ENCODE measurements around the gene HYLS1. TPM values are rescaled to one million over a fixed set of nuclear protein-coding genes. Genes with fewer than 3 reads are reported as not detected.
"Not testable (repeated sequence)": the region's sequence is repeated elsewhere in the genome, so short reads cannot be mapped to it uniquely, and the experiment has no call there.

Gene HYLS1, protein sequence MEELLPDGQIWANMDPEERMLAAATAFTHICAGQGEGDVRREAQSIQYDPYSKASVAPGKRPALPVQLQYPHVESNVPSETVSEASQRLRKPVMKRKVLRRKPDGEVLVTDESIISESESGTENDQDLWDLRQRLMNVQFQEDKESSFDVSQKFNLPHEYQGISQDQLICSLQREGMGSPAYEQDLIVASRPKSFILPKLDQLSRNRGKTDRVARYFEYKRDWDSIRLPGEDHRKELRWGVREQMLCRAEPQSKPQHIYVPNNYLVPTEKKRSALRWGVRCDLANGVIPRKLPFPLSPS
- 10 to 100 TPM in 1 of 2 donors, 1 to 10 TPM in 1; 8.1 to 10.9 TPM for total RNA-seq
- polyA plus RNA-seq (ENCODE audit: insufficient read length in 2 of 2): 10 to 100 TPM; 10.1 to 12.3 TPM
- long read RNA-seq, donor 1, transcript HYLS1-202 (3 exons, 2,061 nt): major isoform, 8 of 21 reads
- long read RNA-seq, donor 1, partial matches to known transcripts: 13 of 21 reads
- long read RNA-seq, donor 1, other reads (novel, unspliced or antisense): 0 of 21 reads
- long read RNA-seq, donor 2, partial matches to known transcripts: 0 of 3 reads
- long read RNA-seq, donor 2, other reads (novel, unspliced or antisense): 0 of 3 reads
- long read RNA-seq, donor 3, transcript HYLS1-202 (3 exons, 2,061 nt): major isoform, 7 of 7 reads
- long read RNA-seq, donor 3, partial matches to known transcripts: 0 of 7 reads
- long read RNA-seq, donor 3, other reads (novel, unspliced or antisense): 0 of 7 reads
- long read RNA-seq, donor 4, partial matches to known transcripts: 6 of 16 reads
- long read RNA-seq, donor 4, other reads (novel, unspliced or antisense): 6 of 16 reads

DNA sequence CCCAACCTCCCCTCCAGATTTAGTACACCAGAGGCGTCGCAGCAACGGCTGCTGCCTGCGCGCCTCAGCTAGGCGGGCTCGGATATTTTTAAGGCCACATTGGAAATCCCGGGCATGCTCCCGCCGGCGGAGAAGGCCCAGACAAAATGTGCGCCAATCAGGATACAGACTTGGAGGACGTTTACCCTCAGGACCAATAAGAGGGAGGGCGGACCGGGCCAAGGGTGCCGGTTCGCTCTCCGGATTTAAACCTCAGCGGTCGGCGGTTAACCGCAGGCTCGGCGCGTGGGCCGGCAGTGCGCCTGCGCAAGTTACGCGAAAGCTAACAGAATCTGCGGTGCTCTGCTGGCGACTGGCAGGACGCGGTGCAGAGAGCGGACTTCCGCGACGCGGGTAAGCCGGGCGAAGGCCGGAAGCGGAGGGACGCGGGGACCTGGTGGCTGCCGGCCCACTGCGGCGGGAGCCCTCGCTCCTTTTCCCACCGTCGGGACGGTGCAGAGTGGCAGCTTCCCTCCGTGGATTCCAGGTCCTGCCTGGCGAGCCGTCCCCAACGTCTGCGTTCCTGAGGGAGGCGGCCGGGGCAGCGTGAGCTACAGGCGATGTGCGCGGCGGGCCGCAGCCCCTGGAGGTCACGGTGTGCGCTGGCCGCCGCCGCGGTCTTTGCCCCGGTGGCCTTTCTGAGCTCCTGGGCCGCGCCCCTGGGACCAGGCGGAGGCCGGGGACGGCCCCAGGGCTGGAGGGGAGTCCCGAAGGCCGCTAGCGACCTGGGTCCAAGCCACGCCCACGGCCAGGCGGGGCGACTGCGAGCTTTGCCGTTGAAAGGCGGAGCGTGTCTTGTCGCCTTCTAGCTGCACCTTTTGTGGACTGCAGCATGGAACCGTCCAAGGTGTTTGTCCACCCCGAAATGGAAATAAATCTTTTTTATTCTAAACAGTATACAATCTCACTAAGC, at the start of gene HYLS1:
HYLS1 (plus strand) TSS at position 296 of the 952 bp plus-strand sequence. CDS start 11,701 bp downstream, outside the sequence.
- Histone ChIP-seq H3K27me3 (ENCODE audit: control insufficient read depth, insufficient read depth, low read length) (no peaks in the 10 kb centered on the region), H3K36me3 (ENCODE audit: control insufficient read depth, insufficient read depth, low read length) (no peaks in the 10 kb centered on the region), H3K4me3 (ENCODE audit: low read depth, low read length) (peak within 1 kb of the TSS; percentile 85), H3K27ac (ENCODE audit: low read depth, low read length) (peak within 1 kb of the TSS; percentile 92), H3K4me1 (ENCODE audit: control insufficient read depth, insufficient read depth, low read length) (peaks cover 13% of the 10 kb centered on the region), H3K9me3 (ENCODE audit: control insufficient read depth, insufficient read depth, low read length) (no peaks in the 10 kb centered on the region)
- peak; percentile 78 to 98 (median 90) for DNase-seq (ENCODE audit: low read depth in 4 of 6, low spot score in 6 of 6)
- WGBS (ENCODE audit: insufficient coverage): under 1% methylated on average over 89 of the region's 91 CpGs

DNA sequence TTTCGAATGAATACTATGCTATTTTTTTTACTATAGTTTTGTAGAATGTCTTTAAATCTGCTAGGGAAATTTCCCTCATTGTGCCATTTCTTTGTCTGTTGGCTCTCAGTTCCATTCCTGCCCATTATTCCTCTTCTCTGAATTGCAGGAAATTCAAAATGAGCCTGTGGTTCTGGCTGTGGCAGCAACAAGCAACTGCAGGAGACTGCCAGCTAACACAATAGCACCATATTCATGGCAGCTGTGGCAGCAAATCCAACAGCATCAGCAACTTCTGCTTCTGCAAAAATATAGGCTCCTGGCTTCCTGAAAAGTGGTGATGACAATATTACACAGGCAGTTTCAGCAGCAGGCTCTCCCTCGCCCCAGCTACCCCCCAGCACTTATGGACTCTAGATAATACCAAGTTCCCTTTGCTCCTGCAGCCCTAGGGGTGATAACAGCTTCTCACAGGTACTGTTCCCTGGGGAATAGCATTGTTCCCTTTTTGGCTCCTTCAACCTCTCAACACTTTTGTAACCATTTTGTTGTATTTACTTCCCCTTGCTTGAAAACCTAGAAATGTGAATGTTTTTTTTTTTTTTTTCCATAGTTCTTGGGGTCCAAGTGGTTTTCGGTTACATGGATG, 45.0 kb upstream of the HYLS1 start:
- Histone ChIP-seq H3K9me3 (ENCODE audit: control insufficient read depth, insufficient read depth, low read length) (peaks cover 9% of the 10 kb centered on the region), H3K27me3 (ENCODE audit: control insufficient read depth, insufficient read depth, low read length) (no peaks in the 10 kb centered on the region), H3K4me1 (ENCODE audit: control insufficient read depth, insufficient read depth, low read length) (no peaks in the 10 kb centered on the region), H3K4me3 (ENCODE audit: low read depth, low read length) (no peak overlapping the region), H3K27ac (ENCODE audit: low read depth, low read length) (no peak overlapping the region), H3K36me3 (ENCODE audit: control insufficient read depth, insufficient read depth, low read length) (no peaks in the 10 kb centered on the region)
- peak in 3 of 6 donors; percentile 9 to 58 (median 48) for DNase-seq (ENCODE audit: low read depth in 4 of 6, low spot score in 6 of 6)
- 61% methylated on average over 2 of the region's 3 CpGs for WGBS (ENCODE audit: insufficient coverage)

DNA sequence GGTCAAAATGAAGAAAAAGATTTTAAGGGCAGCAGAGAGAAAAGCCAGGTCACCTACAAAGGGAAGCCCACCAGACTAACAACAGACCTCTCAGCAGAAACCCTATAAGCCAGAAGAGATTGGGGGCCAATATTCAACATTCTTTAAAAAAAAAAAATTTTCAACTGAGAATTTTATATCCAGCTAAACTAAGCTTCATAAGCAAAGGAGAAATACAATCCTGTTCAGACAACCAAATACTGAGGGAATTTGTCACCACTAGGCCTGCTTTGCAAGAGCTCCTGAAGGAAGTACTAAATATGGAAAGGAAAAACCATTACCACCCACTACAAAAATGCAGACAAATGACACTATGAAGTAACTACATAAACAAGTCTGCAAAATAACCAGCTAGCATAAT, 41.3 kb upstream of the HYLS1 start:
- Histone ChIP-seq H3K27me3 (ENCODE audit: control insufficient read depth, insufficient read depth, low read length) (no peaks in the 10 kb centered on the region), H3K4me1 (ENCODE audit: control insufficient read depth, insufficient read depth, low read length) (no peaks in the 10 kb centered on the region), H3K9me3 (ENCODE audit: control insufficient read depth, insufficient read depth, low read length) (peaks cover 9% of the 10 kb centered on the region), H3K36me3 (ENCODE audit: control insufficient read depth, insufficient read depth, low read length) (no peaks in the 10 kb centered on the region), H3K4me3 (ENCODE audit: low read depth, low read length) (no peak overlapping the region), H3K27ac (ENCODE audit: low read depth, low read length) (no peak overlapping the region)
- DNase-seq (ENCODE audit: low read depth in 4 of 6, low spot score in 6 of 6): no peak

DNA sequence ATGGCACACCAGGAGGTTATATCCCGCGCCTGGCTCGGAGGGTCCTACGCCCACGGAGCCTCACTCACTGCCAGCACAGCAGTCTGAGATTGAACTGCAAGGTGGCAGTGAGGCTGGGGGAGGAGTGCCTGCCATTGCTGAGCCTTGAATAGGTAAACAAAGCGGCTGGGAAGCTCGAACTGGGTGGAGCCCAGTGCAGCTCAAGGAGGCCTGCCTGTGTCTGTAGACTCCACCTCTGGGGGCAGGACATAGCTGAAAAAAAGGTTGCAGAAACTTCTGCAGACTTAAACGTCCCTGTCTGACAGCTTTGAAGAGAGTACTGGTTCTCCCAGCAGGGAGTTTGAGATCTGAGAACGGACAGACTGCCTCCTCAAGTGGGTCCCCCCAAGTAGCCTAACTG, 29.8 kb upstream of the HYLS1 start:
- 88% methylated on average over 7 of the region's 9 CpGs for WGBS (ENCODE audit: insufficient coverage)
- not testable (repeated sequence) for H3K9me3 ChIP-seq (ENCODE audit: control insufficient read depth, insufficient read depth, low read length); H3K36me3 ChIP-seq (ENCODE audit: control insufficient read depth, insufficient read depth, low read length); H3K27ac ChIP-seq (ENCODE audit: low read depth, low read length); H3K4me1 ChIP-seq (ENCODE audit: control insufficient read depth, insufficient read depth, low read length); H3K27me3 ChIP-seq (ENCODE audit: control insufficient read depth, insufficient read depth, low read length); H3K4me3 ChIP-seq (ENCODE audit: low read depth, low read length); DNase-seq (ENCODE audit: low read depth in 4 of 6, low spot score in 6 of 6)

- DNase-seq (ENCODE audit: low read depth in 4 of 6, low spot score in 6 of 6); H3K27ac ChIP-seq (ENCODE audit: low read depth, low read length); H3K27me3 ChIP-seq (ENCODE audit: control insufficient read depth, insufficient read depth, low read length); H3K4me1 ChIP-seq (ENCODE audit: control insufficient read depth, insufficient read depth, low read length); H3K36me3 ChIP-seq (ENCODE audit: control insufficient read depth, insufficient read depth, low read length); H3K9me3 ChIP-seq (ENCODE audit: control insufficient read depth, insufficient read depth, low read length); H3K4me3 ChIP-seq (ENCODE audit: low read depth, low read length): not testable (repeated sequence)
- WGBS (ENCODE audit: insufficient coverage): 96% methylated on average over 9 of the region's 33 CpGs
Measured at GRCh38 chr11:125862786-125863185, 24.7 kb upstream of the HYLS1 start.

GRCh38 chr11:125865354-125865753, 22.1 kb upstream of the HYLS1 start:
- WGBS (ENCODE audit: insufficient coverage): 100% methylated on average over 1 of the region's 4 CpGs
- not testable (repeated sequence) for H3K4me1 ChIP-seq (ENCODE audit: control insufficient read depth, insufficient read depth, low read length); H3K27ac ChIP-seq (ENCODE audit: low read depth, low read length); H3K9me3 ChIP-seq (ENCODE audit: control insufficient read depth, insufficient read depth, low read length); H3K4me3 ChIP-seq (ENCODE audit: low read depth, low read length); H3K27me3 ChIP-seq (ENCODE audit: control insufficient read depth, insufficient read depth, low read length); DNase-seq (ENCODE audit: low read depth in 4 of 6, low spot score in 6 of 6); H3K36me3 ChIP-seq (ENCODE audit: control insufficient read depth, insufficient read depth, low read length)

DNA sequence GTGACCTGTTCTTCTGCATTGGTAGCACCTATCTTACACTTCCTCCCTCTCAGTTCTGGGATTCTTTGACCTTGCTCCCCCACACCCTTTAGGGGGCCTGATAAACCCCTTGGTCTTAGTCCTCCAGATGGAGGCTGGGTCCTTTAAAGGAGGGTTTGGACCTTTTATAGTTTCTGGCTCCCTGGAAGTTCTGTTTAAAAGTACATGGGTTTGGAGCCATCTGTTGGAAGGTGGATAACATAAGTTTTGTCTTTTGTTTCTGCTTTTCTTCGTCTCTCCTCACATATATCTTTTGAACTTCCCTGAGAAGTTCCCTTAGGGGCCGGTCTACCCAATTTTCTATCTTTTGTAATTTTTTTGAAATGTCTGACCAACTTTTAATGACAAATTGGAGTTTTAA, 17.9 kb upstream of the HYLS1 start:
- peaks cover 4% of the 10 kb centered on the region for H3K4me1 ChIP-seq (ENCODE audit: control insufficient read depth, insufficient read depth, low read length)
- no peak for DNase-seq (ENCODE audit: low read depth in 4 of 6, low spot score in 6 of 6)
- no peaks in the 10 kb centered on the region for H3K27me3 ChIP-seq (ENCODE audit: control insufficient read depth, insufficient read depth, low read length)
- H3K4me3 ChIP-seq (ENCODE audit: low read depth, low read length): no peak overlapping the region
- H3K36me3 ChIP-seq (ENCODE audit: control insufficient read depth, insufficient read depth, low read length): no peaks in the 10 kb centered on the region
- H3K27ac ChIP-seq (ENCODE audit: low read depth, low read length): no peak overlapping the region
- H3K9me3 ChIP-seq (ENCODE audit: control insufficient read depth, insufficient read depth, low read length): no peaks in the 10 kb centered on the region
- WGBS (ENCODE audit: insufficient coverage): no CpG with 5 or more reads among the region's 2 CpGs

- 70% methylated on average over 6 of the region's 10 CpGs for WGBS (ENCODE audit: insufficient coverage)
- Histone ChIP-seq H3K4me1 (ENCODE audit: control insufficient read depth, insufficient read depth, low read length) (peaks cover 4% of the 10 kb centered on the region), H3K27ac (ENCODE audit: low read depth, low read length) (no peak overlapping the region), H3K9me3 (ENCODE audit: control insufficient read depth, insufficient read depth, low read length) (no peaks in the 10 kb centered on the region), H3K4me3 (ENCODE audit: low read depth, low read length) (no peak overlapping the region), H3K36me3 (ENCODE audit: control insufficient read depth, insufficient read depth, low read length) (no peaks in the 10 kb centered on the region), H3K27me3 (ENCODE audit: control insufficient read depth, insufficient read depth, low read length) (no peaks in the 10 kb centered on the region)
- peak in 2 of 6 donors; percentile 47 to 55 for DNase-seq (ENCODE audit: low read depth in 4 of 6, low spot score in 6 of 6)
Measured at GRCh38 chr11:125871391-125872137, 15.9 kb upstream of the HYLS1 start.

All from spinal cord (tissue), 10 donors.